Astrocyte (in vitro differentiated cells and primary cell): ENCODE data around the gene PAFAH1B2. TPM values are rescaled to one million over a fixed set of nuclear protein-coding genes. Genes with fewer than 3 reads are reported as not detected.
"Not testable (repeated sequence)": the region's sequence is repeated elsewhere in the genome, so short reads cannot be mapped to it uniquely, and the experiment has no call there.

ENCODE experiments used
- DNase-seq: peaks from one replicate; pipeline ENCODE4 v3.0.0-alpha.2; 2010; ENCODE audit warnings: low read depth
- FAIRE-seq: peaks from 2 replicates; lab custom pipeline; 2011; peaks lifted over from hg19 to GRCh38; lab: Jason Lieb, UNC
- H2AFZ ChIP-seq: 2 replicates; pipeline ENCODE4 v1.6.0; 2012; ENCODE audit warnings: low read depth, low read length, inconsistent platforms
- H3K27ac ChIP-seq: 2 replicates; pipeline ENCODE4 v1.5.1; 2011; ENCODE audit warnings: low read depth, low read length, inconsistent platforms
- H3K27me3 ChIP-seq: 2 replicates; pipeline ENCODE4 v1.6.0; 2011; ENCODE audit warnings: low read length, inconsistent platforms; ENCODE audit not compliant: insufficient read depth
- H3K36me3 ChIP-seq: 2 replicates; pipeline ENCODE4 v1.5.1; 2011; ENCODE audit warnings: low read length, inconsistent platforms; ENCODE audit not compliant: insufficient read depth
- H3K4me1 ChIP-seq: 2 replicates; pipeline ENCODE4 v1.5.1; 2011; ENCODE audit warnings: low read length, inconsistent platforms; ENCODE audit not compliant: insufficient read depth
- H3K4me2 ChIP-seq: 2 replicates; pipeline ENCODE4 v1.6.0; 2012; ENCODE audit warnings: low read length, inconsistent platforms
- H3K4me3 ChIP-seq: 2 replicates; pipeline ENCODE4 v1.5.1; 2011; ENCODE audit warnings: low read depth, mild to moderate bottlenecking, low read length, inconsistent platforms; ENCODE audit not compliant: insufficient read depth
- H3K79me2 ChIP-seq: 2 replicates; pipeline ENCODE4 v1.6.0; 2012; ENCODE audit warnings: mild to moderate bottlenecking, low read length, inconsistent platforms; ENCODE audit not compliant: insufficient read depth
- H3K9ac ChIP-seq: 2 replicates; pipeline ENCODE4 v1.6.0; 2012; ENCODE audit warnings: mild to moderate bottlenecking, low read length, inconsistent platforms
- H3K9me3 ChIP-seq: 2 replicates; pipeline ENCODE4 v1.5.1; 2012; ENCODE audit warnings: low read depth, mild to moderate bottlenecking, low read length, inconsistent platforms; ENCODE audit not compliant: insufficient read depth
- H4K20me1 ChIP-seq: 2 replicates; pipeline ENCODE4 v1.6.0; 2012; ENCODE audit warnings: low read length, inconsistent platforms; ENCODE audit not compliant: insufficient read depth
- H3K27ac Mint-ChIP-seq: one replicate; pipeline ENCODE4 v1.8.0; 2021; ENCODE audit warnings: mild to moderate bottlenecking, mixed read lengths; ENCODE audit not compliant: unreplicated experiment
- H3K27me3 Mint-ChIP-seq: one replicate; pipeline ENCODE4 v1.8.0; 2021; ENCODE audit warnings: low read depth, mixed read lengths; ENCODE audit not compliant: unreplicated experiment
- H3K36me3 Mint-ChIP-seq: one replicate; pipeline ENCODE4 v1.8.0; 2021; ENCODE audit warnings: low read depth, mixed read lengths; ENCODE audit not compliant: unreplicated experiment
- H3K4me1 Mint-ChIP-seq: one replicate; pipeline ENCODE4 v1.8.0; 2021; ENCODE audit warnings: low read depth, mixed read lengths; ENCODE audit not compliant: unreplicated experiment
- H3K4me3 Mint-ChIP-seq: one replicate; pipeline ENCODE4 v1.8.0; 2021; ENCODE audit warnings: mild to moderate bottlenecking, moderate library complexity, mixed read lengths; ENCODE audit not compliant: unreplicated experiment
- H3K9me3 Mint-ChIP-seq: one replicate; pipeline ENCODE4 v1.8.0; 2021; ENCODE audit warnings: mild to moderate bottlenecking, mixed read lengths; ENCODE audit not compliant: unreplicated experiment
- CTCF ChIP-seq: IDR thresholded peaks from 2 replicates; pipeline ENCODE4 v1.5.1; 2011; ENCODE audit warnings: low read depth, mild to moderate bottlenecking, inconsistent platforms, low read length, moderate library complexity; ENCODE audit not compliant: insufficient read depth
- EZH2 ChIP-seq: IDR thresholded peaks from 2 replicates; pipeline ENCODE4 v1.6.1; 2012; ENCODE audit warnings: mild to moderate bottlenecking, low read length, inconsistent platforms; ENCODE audit not compliant: insufficient read depth
- total RNA-seq: library from RNA; stranded (reverse); gene quantifications from 2 replicates; pipeline ENCODE4 v1.2.1, GENCODE V29; 2021

PAFAH1B2 gene
- total RNA-seq, 1 donor from 2014 or later = 142 TPM

GRCh38 chr11:117130879-117131278, 13.2 kb upstream of the PAFAH1B2 start:
- no peak for TF ChIP-seq EZH2
- TF ChIP-seq CTCF = no peak
- no peaks in the 10 kb centered on the region for H3K4me1 ChIP-seq
- H3K79me2 ChIP-seq = no peaks in the 10 kb centered on the region
- H3K9me3 ChIP-seq = no peaks in the 10 kb centered on the region
- H3K4me1 Mint-ChIP-seq = no peaks in the 10 kb centered on the region
- no peak overlapping the region for H3K9ac ChIP-seq
- no peak overlapping the region for H2AFZ ChIP-seq
- peaks cover 17% of the 10 kb centered on the region for H3K27me3 Mint-ChIP-seq
- DNase-seq (no peak), FAIRE-seq (no peak)
- H3K4me3 Mint-ChIP-seq = no peak overlapping the region
- no peak overlapping the region for H3K27ac Mint-ChIP-seq
- no peak overlapping the region for H3K27ac ChIP-seq
- H4K20me1 ChIP-seq = no peaks in the 10 kb centered on the region
- H3K9me3 Mint-ChIP-seq = no peaks in the 10 kb centered on the region
- no peaks in the 10 kb centered on the region for H3K36me3 Mint-ChIP-seq
- H3K4me2 ChIP-seq = no peak overlapping the region
- peaks cover 19% of the 10 kb centered on the region for H3K27me3 ChIP-seq
- H3K36me3 ChIP-seq = no peaks in the 10 kb centered on the region
- H3K4me3 ChIP-seq = no peak overlapping the region

- Histone ChIP-seq H4K20me1 (no peaks in the 10 kb centered on the region), H3K36me3 (no peaks in the 10 kb centered on the region), H3K4me3 (no peak overlapping the region), H3K4me1 (no peaks in the 10 kb centered on the region), H3K79me2 (no peaks in the 10 kb centered on the region), H3K27ac (no peak overlapping the region), H3K9ac (no peak overlapping the region), H2AFZ (no peak overlapping the region), H3K9me3 (no peaks in the 10 kb centered on the region), H3K4me2 (no peak overlapping the region), H3K27me3 (no peaks in the 10 kb centered on the region)
- no peaks in the 10 kb centered on the region for H3K36me3 Mint-ChIP-seq
- H3K27ac Mint-ChIP-seq = no peak overlapping the region
- DNase-seq = no peak
- H3K9me3 Mint-ChIP-seq = no peaks in the 10 kb centered on the region
- FAIRE-seq = no peak
- no peak overlapping the region for H3K4me3 Mint-ChIP-seq
- no peaks in the 10 kb centered on the region for H3K27me3 Mint-ChIP-seq
- TF ChIP-seq CTCF = no peak
- TF ChIP-seq EZH2 = no peak
- peaks cover 2% of the 10 kb centered on the region for H3K4me1 Mint-ChIP-seq
Measured at GRCh38 chr11:117134431-117134830, 9.7 kb upstream of the PAFAH1B2 start.

- DNase-seq, H2AFZ ChIP-seq, H3K27me3 ChIP-seq, H3K4me2 ChIP-seq, H3K36me3 ChIP-seq, H3K4me1 ChIP-seq, H3K9ac ChIP-seq, H3K36me3 Mint-ChIP-seq, H4K20me1 ChIP-seq, H3K27ac ChIP-seq, H3K4me1 Mint-ChIP-seq, H3K9me3 ChIP-seq, H3K4me3 ChIP-seq, H3K27ac Mint-ChIP-seq, H3K9me3 Mint-ChIP-seq, H3K4me3 Mint-ChIP-seq, H3K79me2 ChIP-seq, H3K27me3 Mint-ChIP-seq: not testable (repeated sequence)
- peak; percentile 29 for FAIRE-seq
Measured at GRCh38 chr11:117134979-117135378, 9.1 kb upstream of the PAFAH1B2 start.

GRCh38 chr11:117137223-117138086, 6.6 kb upstream of the PAFAH1B2 start:
- H3K4me1 ChIP-seq, H3K9ac ChIP-seq, H4K20me1 ChIP-seq, H3K9me3 ChIP-seq, H3K27me3 ChIP-seq, H3K36me3 Mint-ChIP-seq, H3K4me3 ChIP-seq, H3K4me3 Mint-ChIP-seq, DNase-seq, FAIRE-seq, H3K36me3 ChIP-seq, H3K27me3 Mint-ChIP-seq, H3K4me1 Mint-ChIP-seq, H3K9me3 Mint-ChIP-seq, H3K79me2 ChIP-seq, H3K4me2 ChIP-seq, H2AFZ ChIP-seq, H3K27ac ChIP-seq, H3K27ac Mint-ChIP-seq: not testable (repeated sequence)
